A673 (cell line): ENCODE measurements around the gene NRXN3.

Experiments
- CTCF ChIP-seq: fragments of 300-800, 200-600 bp; sonication (generic); conservative IDR thresholded peaks from 2 replicates; pipeline ENCODE4 v1.5.1; 2017; ENCODE audit warnings: low read depth, mild to moderate bottlenecking, antibody characterized with exemption, low read length, moderate library complexity, mixed read lengths
- EZH2 ChIP-seq: fragments of 200-600 bp; sonication (generic); IDR thresholded peaks from 2 replicates; pipeline ENCODE4 v1.6.1; 2017; ENCODE audit warnings: borderline replicate concordance, low read depth, mild to moderate bottlenecking, mixed read lengths, antibody characterized with exemption, low read length; ENCODE audit not compliant: poor library complexity, severe bottlenecking

GRCh38 chr14:78683981-78684380 lies 513.8 kb downstream of the NRXN3 start:
- TF ChIP-seq CTCF (no peak), EZH2 (no peak)
